Astrocyte (in vitro differentiated cells and primary cell): ENCODE measurements around the gene MAMLD1. TPM values are rescaled to one million over a fixed set of nuclear protein-coding genes. Genes with fewer than 3 reads are reported as not detected.

Experiments
- DNase-seq: peaks from one replicate; pipeline ENCODE4 v3.0.0-alpha.2; 2010; ENCODE audit warnings: low read depth
- FAIRE-seq: peaks from 2 replicates; lab custom pipeline; 2011; peaks lifted over from hg19 to GRCh38; lab: Jason Lieb, UNC
- H2AFZ ChIP-seq: 2 replicates; pipeline ENCODE4 v1.6.0; 2012; ENCODE audit warnings: low read depth, low read length, inconsistent platforms
- H3K27ac ChIP-seq: 2 replicates; pipeline ENCODE4 v1.5.1; 2011; ENCODE audit warnings: low read depth, low read length, inconsistent platforms
- H3K27me3 ChIP-seq: 2 replicates; pipeline ENCODE4 v1.6.0; 2011; ENCODE audit warnings: low read length, inconsistent platforms; ENCODE audit not compliant: insufficient read depth
- H3K36me3 ChIP-seq: 2 replicates; pipeline ENCODE4 v1.5.1; 2011; ENCODE audit warnings: low read length, inconsistent platforms; ENCODE audit not compliant: insufficient read depth
- H3K4me1 ChIP-seq: 2 replicates; pipeline ENCODE4 v1.5.1; 2011; ENCODE audit warnings: low read length, inconsistent platforms; ENCODE audit not compliant: insufficient read depth
- H3K4me2 ChIP-seq: 2 replicates; pipeline ENCODE4 v1.6.0; 2012; ENCODE audit warnings: low read length, inconsistent platforms
- H3K4me3 ChIP-seq: 2 replicates; pipeline ENCODE4 v1.5.1; 2011; ENCODE audit warnings: low read depth, mild to moderate bottlenecking, low read length, inconsistent platforms; ENCODE audit not compliant: insufficient read depth
- H3K79me2 ChIP-seq: 2 replicates; pipeline ENCODE4 v1.6.0; 2012; ENCODE audit warnings: mild to moderate bottlenecking, low read length, inconsistent platforms; ENCODE audit not compliant: insufficient read depth
- H3K9ac ChIP-seq: 2 replicates; pipeline ENCODE4 v1.6.0; 2012; ENCODE audit warnings: mild to moderate bottlenecking, low read length, inconsistent platforms
- H3K9me3 ChIP-seq: 2 replicates; pipeline ENCODE4 v1.5.1; 2012; ENCODE audit warnings: low read depth, mild to moderate bottlenecking, low read length, inconsistent platforms; ENCODE audit not compliant: insufficient read depth
- H4K20me1 ChIP-seq: 2 replicates; pipeline ENCODE4 v1.6.0; 2012; ENCODE audit warnings: low read length, inconsistent platforms; ENCODE audit not compliant: insufficient read depth
- H3K27ac Mint-ChIP-seq: one replicate; pipeline ENCODE4 v1.8.0; 2021; ENCODE audit warnings: mild to moderate bottlenecking, mixed read lengths; ENCODE audit not compliant: unreplicated experiment
- H3K27me3 Mint-ChIP-seq: one replicate; pipeline ENCODE4 v1.8.0; 2021; ENCODE audit warnings: low read depth, mixed read lengths; ENCODE audit not compliant: unreplicated experiment
- H3K36me3 Mint-ChIP-seq: one replicate; pipeline ENCODE4 v1.8.0; 2021; ENCODE audit warnings: low read depth, mixed read lengths; ENCODE audit not compliant: unreplicated experiment
- H3K4me1 Mint-ChIP-seq: one replicate; pipeline ENCODE4 v1.8.0; 2021; ENCODE audit warnings: low read depth, mixed read lengths; ENCODE audit not compliant: unreplicated experiment
- H3K4me3 Mint-ChIP-seq: one replicate; pipeline ENCODE4 v1.8.0; 2021; ENCODE audit warnings: mild to moderate bottlenecking, moderate library complexity, mixed read lengths; ENCODE audit not compliant: unreplicated experiment
- H3K9me3 Mint-ChIP-seq: one replicate; pipeline ENCODE4 v1.8.0; 2021; ENCODE audit warnings: mild to moderate bottlenecking, mixed read lengths; ENCODE audit not compliant: unreplicated experiment
- EZH2 ChIP-seq: IDR thresholded peaks from 2 replicates; pipeline ENCODE4 v1.6.1; 2012; ENCODE audit warnings: mild to moderate bottlenecking, low read length, inconsistent platforms; ENCODE audit not compliant: insufficient read depth
- total RNA-seq: library from RNA; stranded (reverse); gene quantifications from 2 replicates; pipeline ENCODE4 v1.2.1, GENCODE V29; 2021
- TF ChIP-seq, protein P1 (sequence below): IDR thresholded peaks from 2 replicates; pipeline ENCODE4 v1.5.1; 2011; ENCODE audit warnings: low read depth, mild to moderate bottlenecking, inconsistent platforms, low read length, moderate library complexity; ENCODE audit not compliant: insufficient read depth

The MAMLD1 gene
- total RNA-seq, 1 donor from 2014 or later: 6.6 TPM

GRCh38 chrX:150483356-150483985 is 120.4 kb downstream of the MAMLD1 start:
- Mint-ChIP-seq H3K4me1 (peaks cover 15% of the 10 kb centered on the region), H3K4me3 (no peak overlapping the region), H3K9me3 (no peaks in the 10 kb centered on the region), H3K27me3 (no peaks in the 10 kb centered on the region), H3K27ac (peak overlapping the region; percentile 74), H3K36me3 (no peaks in the 10 kb centered on the region)
- Histone ChIP-seq H2AFZ (no peak overlapping the region), H3K36me3 (no peaks in the 10 kb centered on the region), H3K4me1 (peaks cover 11% of the 10 kb centered on the region), H3K9me3 (no peaks in the 10 kb centered on the region), H4K20me1 (no peaks in the 10 kb centered on the region), H3K79me2 (no peaks in the 10 kb centered on the region), H3K4me3 (no peak overlapping the region), H3K4me2 (peak overlapping the region; percentile 42), H3K27me3 (no peaks in the 10 kb centered on the region), H3K9ac (no peak overlapping the region), H3K27ac (peak overlapping the region; percentile 48)
- FAIRE-seq: peak; percentile 89
- TF ChIP-seq, protein P1, sequence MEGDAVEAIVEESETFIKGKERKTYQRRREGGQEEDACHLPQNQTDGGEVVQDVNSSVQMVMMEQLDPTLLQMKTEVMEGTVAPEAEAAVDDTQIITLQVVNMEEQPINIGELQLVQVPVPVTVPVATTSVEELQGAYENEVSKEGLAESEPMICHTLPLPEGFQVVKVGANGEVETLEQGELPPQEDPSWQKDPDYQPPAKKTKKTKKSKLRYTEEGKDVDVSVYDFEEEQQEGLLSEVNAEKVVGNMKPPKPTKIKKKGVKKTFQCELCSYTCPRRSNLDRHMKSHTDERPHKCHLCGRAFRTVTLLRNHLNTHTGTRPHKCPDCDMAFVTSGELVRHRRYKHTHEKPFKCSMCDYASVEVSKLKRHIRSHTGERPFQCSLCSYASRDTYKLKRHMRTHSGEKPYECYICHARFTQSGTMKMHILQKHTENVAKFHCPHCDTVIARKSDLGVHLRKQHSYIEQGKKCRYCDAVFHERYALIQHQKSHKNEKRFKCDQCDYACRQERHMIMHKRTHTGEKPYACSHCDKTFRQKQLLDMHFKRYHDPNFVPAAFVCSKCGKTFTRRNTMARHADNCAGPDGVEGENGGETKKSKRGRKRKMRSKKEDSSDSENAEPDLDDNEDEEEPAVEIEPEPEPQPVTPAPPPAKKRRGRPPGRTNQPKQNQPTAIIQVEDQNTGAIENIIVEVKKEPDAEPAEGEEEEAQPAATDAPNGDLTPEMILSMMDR: no peak
- no peak for TF ChIP-seq EZH2
- DNase-seq: no peak

GRCh38 chrX:150486011-150486410 is 122.9 kb downstream of the MAMLD1 start:
- peaks cover 11% of the 10 kb centered on the region for H3K4me1 ChIP-seq
- no peaks in the 10 kb centered on the region for H3K79me2 ChIP-seq
- Mint-ChIP-seq H3K36me3 (no peaks in the 10 kb centered on the region), H3K4me3 (no peak overlapping the region), H3K9me3 (no peaks in the 10 kb centered on the region), H3K27ac (no peak overlapping the region), H3K4me1 (peaks cover 18% of the 10 kb centered on the region), H3K27me3 (no peaks in the 10 kb centered on the region)
- FAIRE-seq (no peak), DNase-seq (peak; percentile 18)
- TF ChIP-seq EZH2: no peak
- TF ChIP-seq, protein P1: peak; percentile 52
- no peaks in the 10 kb centered on the region for H3K36me3 ChIP-seq
- no peaks in the 10 kb centered on the region for H3K27me3 ChIP-seq
- no peak overlapping the region for H3K4me2 ChIP-seq
- no peak overlapping the region for H2AFZ ChIP-seq
- H3K4me3 ChIP-seq: no peak overlapping the region
- H3K9me3 ChIP-seq: no peaks in the 10 kb centered on the region
- no peak overlapping the region for H3K9ac ChIP-seq
- H4K20me1 ChIP-seq: no peaks in the 10 kb centered on the region
- no peak overlapping the region for H3K27ac ChIP-seq

DNA sequence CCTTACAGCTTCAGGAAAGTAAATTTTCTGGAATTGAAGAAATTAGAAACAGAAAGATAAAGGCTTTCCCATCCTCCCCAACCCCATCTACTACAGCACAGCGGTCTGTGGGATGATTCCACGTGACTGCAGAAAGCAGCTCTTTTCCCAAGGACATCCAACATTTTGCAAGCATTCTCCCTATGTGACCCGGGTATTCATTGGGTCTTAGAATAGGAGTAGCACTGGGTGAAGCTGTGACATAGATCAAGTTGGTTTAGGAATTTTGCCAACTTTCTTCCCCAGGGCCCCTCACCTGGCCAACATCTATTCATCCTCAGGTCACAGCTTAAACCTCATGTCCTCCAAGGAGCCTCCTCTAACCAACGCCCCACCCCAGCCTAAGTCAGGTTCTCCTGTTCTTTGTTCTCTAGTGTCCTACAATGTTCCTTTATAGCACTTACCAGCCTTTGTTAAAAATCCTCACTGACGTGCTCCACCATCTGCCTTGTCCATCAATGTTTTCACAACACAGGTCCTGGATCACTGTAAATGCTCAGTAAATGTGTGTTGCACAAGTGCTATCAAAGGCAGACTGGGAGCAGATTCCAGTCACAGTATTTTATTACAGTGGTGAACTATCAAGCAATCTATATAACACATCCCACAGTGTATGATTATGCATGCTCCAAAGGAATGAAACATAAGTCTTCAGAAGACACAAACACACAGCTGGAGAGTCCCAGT is 124.4 kb downstream of the MAMLD1 start:
- H3K27me3 Mint-ChIP-seq: no peaks in the 10 kb centered on the region
- no peak overlapping the region for H3K9ac ChIP-seq
- peak; percentile 75 for FAIRE-seq
- H3K9me3 Mint-ChIP-seq: no peaks in the 10 kb centered on the region
- H3K4me3 Mint-ChIP-seq: no peak overlapping the region
- H3K4me1 ChIP-seq: peaks cover 5% of the 10 kb centered on the region
- no peaks in the 10 kb centered on the region for H3K9me3 ChIP-seq
- no peaks in the 10 kb centered on the region for H3K79me2 ChIP-seq
- H3K4me2 ChIP-seq: no peak overlapping the region
- H3K4me3 ChIP-seq: no peak overlapping the region
- H2AFZ ChIP-seq: no peak overlapping the region
- H3K27ac Mint-ChIP-seq: no peak overlapping the region
- H3K36me3 ChIP-seq: no peaks in the 10 kb centered on the region
- H3K4me1 Mint-ChIP-seq: peaks cover 12% of the 10 kb centered on the region
- no peaks in the 10 kb centered on the region for H4K20me1 ChIP-seq
- H3K27ac ChIP-seq: no peak overlapping the region
- H3K36me3 Mint-ChIP-seq: peaks cover 2% of the 10 kb centered on the region
- H3K27me3 ChIP-seq: no peaks in the 10 kb centered on the region
- TF ChIP-seq, protein P1: no peak
- TF ChIP-seq EZH2: no peak
- DNase-seq: no peak
